HFFc6 (cell line): ENCODE results near the gene GAREM1. TPM values are rescaled to one million over a fixed set of nuclear protein-coding genes. Genes with fewer than 3 reads are reported as not detected.

Source experiments
- DNase-seq: peaks from one replicate; pipeline ENCODE4 v3.0.0-alpha.2; 2018
- H3K27ac Mint-ChIP-seq: 2 replicates; pipeline ENCODE4 v1.8.0; 2020; ENCODE audit warnings: mild to moderate bottlenecking, mixed read lengths
- H3K27me3 Mint-ChIP-seq: 2 replicates; pipeline ENCODE4 v1.8.0; 2021; ENCODE audit warnings: mild to moderate bottlenecking, moderate library complexity, mixed read lengths; ENCODE audit not compliant: insufficient read depth
- H3K36me3 Mint-ChIP-seq: 2 replicates; pipeline ENCODE4 v1.8.0; 2021; ENCODE audit warnings: low read depth, mixed read lengths
- H3K4me1 Mint-ChIP-seq: 2 replicates; pipeline ENCODE4 v1.8.0; 2020; ENCODE audit warnings: low read depth, mixed read lengths
- H3K4me3 Mint-ChIP-seq: 2 replicates; pipeline ENCODE4 v1.8.0; 2020; ENCODE audit warnings: mild to moderate bottlenecking, moderate library complexity, mixed read lengths
- H3K9me3 Mint-ChIP-seq: 2 replicates; pipeline ENCODE4 v1.8.0; 2020; ENCODE audit warnings: mild to moderate bottlenecking, mixed read lengths
- CTCF ChIP-seq: fragments of 200-600 bp; sonication (generic); IDR thresholded peaks from 2 replicates; pipeline ENCODE4 v1.5.0; 2021; ENCODE audit warnings: antibody characterized with exemption, mild to moderate bottlenecking
- total RNA-seq, 6 experiments: library from RNA; stranded (reverse); fragmentation: NEBNext Ultra II Directional; extraction: Animal tissue kit (Norgen Biotek cat#: 25700); gene quantifications; 2 replicates in 1 of 6; 3 replicates in 5 of 6; pipeline ENCODE4 v1.2.3, GENCODE V29; 2021

The GAREM1 gene
- total RNA-seq, 6 experiments from 2014 or later = 0.03 to 0.31 (median 0.08) TPM

DNA sequence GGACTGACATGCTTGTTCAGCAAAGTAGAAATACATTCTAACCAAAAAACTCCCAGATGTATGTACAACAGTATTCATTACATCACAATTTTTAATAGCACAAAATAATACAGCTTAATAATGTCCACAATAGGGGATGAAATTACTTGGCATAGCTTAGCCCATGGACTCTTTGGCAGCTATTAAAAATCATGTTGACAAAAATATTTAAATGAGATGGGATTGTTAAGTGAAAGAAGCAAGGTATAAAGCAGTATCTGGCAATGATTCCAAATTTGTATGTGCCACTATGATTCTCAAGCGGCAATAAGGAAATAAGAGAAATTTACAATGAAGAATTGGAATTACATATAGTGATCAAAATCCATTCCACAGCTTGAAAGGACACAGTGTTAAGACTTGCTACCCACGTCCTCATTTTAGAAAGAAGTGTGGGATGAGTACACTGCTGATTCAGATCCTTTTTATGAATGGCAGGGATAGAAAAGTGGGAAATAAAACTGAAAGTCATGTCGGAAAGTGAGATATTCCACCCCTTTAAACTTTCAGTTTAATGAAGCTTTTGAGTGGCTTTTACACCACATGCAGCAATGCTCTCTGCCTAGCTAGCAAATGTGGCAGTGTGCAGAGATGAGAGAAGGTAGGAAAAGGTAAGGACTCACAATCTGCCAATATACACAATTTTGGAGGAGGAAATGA, 2.4 kb downstream of the GAREM1 start:
- Mint-ChIP-seq H3K4me3 (no peak overlapping the region), H3K9me3 (no peaks in the 10 kb centered on the region), H3K4me1 (peaks cover 13% of the 10 kb centered on the region), H3K27me3 (peaks cover 11% of the 10 kb centered on the region), H3K36me3 (no peaks in the 10 kb centered on the region), H3K27ac (no peak overlapping the region)
- DNase-seq = no peak
- TF ChIP-seq CTCF = no peak

DNA sequence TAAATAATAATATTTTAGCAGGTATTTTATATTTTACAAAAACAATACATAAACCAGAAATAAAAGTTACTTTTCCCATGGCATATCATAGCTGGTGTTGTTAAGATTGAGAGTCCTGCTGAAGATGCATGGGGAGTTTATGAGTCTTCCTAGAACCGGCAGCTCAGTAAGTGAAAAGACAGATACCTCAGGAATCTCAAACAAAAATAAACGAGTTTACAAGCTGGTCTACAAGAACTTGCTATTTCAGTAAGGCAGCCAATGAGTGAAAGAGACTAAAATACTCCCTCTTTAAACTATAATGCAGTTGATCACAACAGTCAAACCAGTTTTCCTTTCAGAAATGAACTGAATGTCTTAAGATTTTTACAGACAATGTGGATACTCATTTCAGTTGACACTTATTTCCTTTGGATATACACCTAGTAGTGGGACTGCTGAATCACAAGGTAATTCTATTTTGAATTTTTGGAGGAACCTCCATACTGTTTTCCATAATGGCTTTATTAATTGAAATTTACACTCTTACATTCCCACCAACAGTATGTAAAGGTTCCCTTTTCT, 8.9 kb downstream of the GAREM1 start:
- no peak overlapping the region for H3K4me3 Mint-ChIP-seq
- no peaks in the 10 kb centered on the region for H3K36me3 Mint-ChIP-seq
- TF ChIP-seq CTCF = no peak
- no peaks in the 10 kb centered on the region for H3K27me3 Mint-ChIP-seq
- no peaks in the 10 kb centered on the region for H3K9me3 Mint-ChIP-seq
- H3K27ac Mint-ChIP-seq = no peak overlapping the region
- DNase-seq = no peak
- H3K4me1 Mint-ChIP-seq = no peaks in the 10 kb centered on the region

DNA sequence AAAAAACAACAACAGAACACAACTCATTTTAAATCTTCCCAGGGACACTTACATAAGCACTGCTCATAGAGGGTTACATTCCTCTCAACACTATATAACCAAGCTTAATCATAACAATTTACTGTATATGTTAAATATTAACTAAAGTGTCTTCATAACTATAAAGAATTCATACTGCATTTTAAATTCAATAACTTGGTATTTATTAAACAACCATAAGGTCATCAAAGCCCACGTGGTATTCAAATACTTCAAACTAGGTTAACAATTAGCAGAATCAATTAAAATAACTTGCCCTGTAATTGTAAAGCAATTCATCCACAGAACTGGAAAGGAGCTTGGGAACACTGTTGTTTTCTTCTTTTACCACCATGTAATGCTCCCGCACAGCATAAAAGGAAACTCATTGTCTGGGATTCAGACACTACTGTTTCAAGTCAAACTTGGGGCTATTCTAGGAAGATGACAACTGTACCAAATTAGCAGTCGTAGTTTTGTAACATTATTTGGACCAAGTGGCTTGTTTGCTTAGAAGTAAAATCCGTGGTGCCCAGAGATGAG, 10.4 kb downstream of the GAREM1 start:
- H3K4me1 Mint-ChIP-seq = no peaks in the 10 kb centered on the region
- H3K4me3 Mint-ChIP-seq = no peak overlapping the region
- no peak for DNase-seq
- H3K27me3 Mint-ChIP-seq = no peaks in the 10 kb centered on the region
- no peaks in the 10 kb centered on the region for H3K36me3 Mint-ChIP-seq
- no peaks in the 10 kb centered on the region for H3K9me3 Mint-ChIP-seq
- H3K27ac Mint-ChIP-seq = no peak overlapping the region
- TF ChIP-seq CTCF = no peak

DNA sequence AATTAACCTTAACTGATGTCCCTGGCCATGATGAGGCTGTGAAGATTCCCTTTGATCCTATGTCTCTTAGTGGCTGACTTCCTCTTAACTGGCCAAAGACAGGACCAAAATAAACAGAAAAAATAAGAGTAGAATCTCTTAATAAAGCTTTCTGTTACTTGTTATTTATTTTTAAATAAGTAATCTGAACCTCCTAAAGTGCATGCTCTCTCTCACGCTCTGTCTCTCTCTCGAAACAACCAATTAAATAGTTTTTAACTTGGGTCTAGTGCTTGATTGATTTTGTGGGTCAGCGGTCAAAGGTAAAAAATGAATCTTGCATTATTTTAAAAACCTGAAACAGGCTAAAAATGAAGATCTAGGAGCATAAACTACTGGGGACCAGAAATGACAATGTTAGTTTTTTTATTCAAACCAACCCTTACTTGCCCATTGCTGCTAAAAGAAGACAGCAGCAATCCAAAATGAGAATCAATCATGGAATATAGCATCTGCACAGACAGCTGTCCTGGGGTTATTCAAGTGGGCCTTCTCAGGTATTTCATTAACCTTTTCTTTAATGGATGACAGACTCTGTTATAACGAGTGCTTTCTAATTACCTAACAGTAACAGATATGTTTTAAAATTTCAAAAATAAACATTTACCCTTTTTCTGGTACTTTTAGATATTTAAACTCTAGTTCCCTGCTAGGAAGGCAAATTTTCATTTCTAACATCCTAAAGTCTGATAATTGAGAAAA, 11.2 kb downstream of the GAREM1 start:
- no peaks in the 10 kb centered on the region for H3K9me3 Mint-ChIP-seq
- H3K27ac Mint-ChIP-seq = no peak overlapping the region
- H3K36me3 Mint-ChIP-seq = no peaks in the 10 kb centered on the region
- no peak for TF ChIP-seq CTCF
- H3K4me3 Mint-ChIP-seq = no peak overlapping the region
- H3K27me3 Mint-ChIP-seq = no peaks in the 10 kb centered on the region
- no peaks in the 10 kb centered on the region for H3K4me1 Mint-ChIP-seq
- DNase-seq = no peak

GRCh38 chr18:32455361-32455760, 15.3 kb downstream of the GAREM1 start:
- TF ChIP-seq CTCF = no peak
- H3K27me3 Mint-ChIP-seq = no peaks in the 10 kb centered on the region
- no peak overlapping the region for H3K4me3 Mint-ChIP-seq
- no peaks in the 10 kb centered on the region for H3K36me3 Mint-ChIP-seq
- no peaks in the 10 kb centered on the region for H3K4me1 Mint-ChIP-seq
- H3K27ac Mint-ChIP-seq = no peak overlapping the region
- peaks cover 7% of the 10 kb centered on the region for H3K9me3 Mint-ChIP-seq
- no peak for DNase-seq
